CD4-positive, alpha-beta T cell (primary cell): ENCODE data around the gene ZBTB7C. TPM values are rescaled to one million over a fixed set of nuclear protein-coding genes. Genes with fewer than 3 reads are reported as not detected.

ENCODE experiments used
- ATAC-seq: fragments of 200-7000 bp; cut with Tn5 transposase; one replicate; pipeline ENCODE4 v1.10.0; 2022; ENCODE audit warnings: mild to moderate bottlenecking; ENCODE audit not compliant: poor library complexity
- CTCF ChIA-PET: fragments of 350-600 bp; sonication (Branson Sonifier 250); formaldehyde crosslinking; loops from one replicate; lab custom pipeline; 2021; ENCODE audit warnings: antibody characterized with exemption, inconsistent platforms; lab: Charles Lee
- POLR2A ChIA-PET: fragments of 350-600 bp; sonication (Branson Sonifier 250); formaldehyde crosslinking; loops from one replicate; lab custom pipeline; 2021; ENCODE audit warnings: antibody characterized with exemption, inconsistent platforms; lab: Charles Lee
- DNase-seq, 14 experiments: peaks; one replicate each; pipeline ENCODE4 v3.0.0-alpha.2; 2013 to 2020; ENCODE audit warnings: mixed read lengths in 2 of 14
- H3K27ac ChIP-seq, 2 donors: one replicate each; pipeline versions ENCODE4 v1.5.1 to v1.7.0; 2013; ENCODE audit warnings: low read length in 2 of 2, low read depth in 1 of 2, mild to moderate bottlenecking in 1 of 2
- H3K27me3 ChIP-seq, 2 experiments: 1 replicate in 1 of 2; 2 replicates in 1 of 2; pipeline versions ENCODE4 v1.6.1 to v1.7.0; 2013; ENCODE audit warnings: low read length in 2 of 2, control low read depth in 1 of 2, mild to moderate bottlenecking in 1 of 2, moderate library complexity in 1 of 2; ENCODE audit not compliant: insufficient read depth in 2 of 2, control insufficient read depth in 1 of 2
- H3K36me3 ChIP-seq: one replicate; pipeline ENCODE4 v1.6.1; 2013; ENCODE audit warnings: low read length, control low read depth; ENCODE audit not compliant: insufficient read depth
- H3K4me1 ChIP-seq: one replicate; pipeline ENCODE4 v1.6.1; 2013; ENCODE audit warnings: low read length, control low read depth; ENCODE audit not compliant: insufficient read depth
- H3K4me3 ChIP-seq: one replicate; pipeline ENCODE4 v1.5.1; 2013; ENCODE audit warnings: mild to moderate bottlenecking, low read length, moderate library complexity
- H3K9me3 ChIP-seq, 2 experiments: 1 replicate in 1 of 2; 2 replicates in 1 of 2; pipeline versions ENCODE4 v1.6.1 to v1.7.0; 2013; ENCODE audit warnings: low read length in 2 of 2, mild to moderate bottlenecking in 2 of 2, control low read depth in 1 of 2, moderate library complexity in 1 of 2; ENCODE audit not compliant: control insufficient read depth in 1 of 2, insufficient read depth in 1 of 2
- H3K27ac Mint-ChIP-seq: one replicate; pipeline ENCODE4 v1.8.0; 2020; ENCODE audit warnings: mixed read lengths
- H3K27me3 Mint-ChIP-seq: one replicate; pipeline ENCODE4 v1.8.0; 2021; ENCODE audit warnings: mixed read lengths
- H3K36me3 Mint-ChIP-seq: one replicate; pipeline ENCODE4 v1.8.0; 2021; ENCODE audit warnings: low read depth, mixed read lengths
- H3K4me1 Mint-ChIP-seq: one replicate; pipeline ENCODE4 v1.8.0; 2021; ENCODE audit warnings: low read depth, mixed read lengths
- H3K4me3 Mint-ChIP-seq: one replicate; pipeline ENCODE4 v1.8.0; 2020; ENCODE audit warnings: mild to moderate bottlenecking, mixed read lengths
- H3K9me3 Mint-ChIP-seq: one replicate; pipeline ENCODE4 v1.8.0; 2020; ENCODE audit warnings: mixed read lengths
- CTCF ChIP-seq: fragments of 200-600 bp; IDR thresholded peaks from one replicate; pipeline ENCODE4 v1.8.0; 2022; ENCODE audit warnings: antibody characterized with exemption, mild to moderate bottlenecking
- intact Hi-C, 2 experiments: fragments of 100-400 bp; cut with DNase I in 1 of 2; cut with micrococcal nuclease in 1 of 2; formaldehyde crosslinking; loops; one replicate each; pipeline versions ENCODE4 v1.15.1 to v1.9.0; 2023 to 2025; cut with DNase I, micrococcal nuclease
- total RNA-seq, 174 experiments: library from RNA in 2 of 174; stranded (reverse) in 2 of 174; gene quantifications; one replicate each; pipeline ENCODE4 v1.2.3 and lab custom pipeline; 2021 to 2026

Gene ZBTB7C
- total RNA-seq, 2 experiments from 2014 or later = not detected

- Histone ChIP-seq H3K27ac (no peak overlapping the region), H3K36me3 (no peaks in the 10 kb centered on the region), H3K27me3 (peaks cover 14 to 52% of the 10 kb centered on the region in 2 experiments), H3K9me3 (no peaks in the 10 kb centered on the region), H3K4me3 (no peak overlapping the region), H3K4me1 (no peaks in the 10 kb centered on the region)
- intact Hi-C loops = no loop called here
- Mint-ChIP-seq H3K4me1 (no peaks in the 10 kb centered on the region), H3K36me3 (no peaks in the 10 kb centered on the region), H3K27ac (no peak overlapping the region), H3K27me3 (peaks cover 94% of the 10 kb centered on the region), H3K4me3 (no peak overlapping the region), H3K9me3 (no peaks in the 10 kb centered on the region)
- ATAC-seq (no peak), DNase-seq (no peak)
- CTCF ChIA-PET = no interaction called here
- no peak for TF ChIP-seq CTCF
- POLR2A ChIA-PET = interaction anchor here (0.6 kb wide), 1 partner anchor 1150 kb away, joined by 3 read pairs; no protein-coding TSS in a partner anchor
Measured at GRCh38 chr18:48418539-48419276, 9.5 kb upstream of the ZBTB7C start.

DNA sequence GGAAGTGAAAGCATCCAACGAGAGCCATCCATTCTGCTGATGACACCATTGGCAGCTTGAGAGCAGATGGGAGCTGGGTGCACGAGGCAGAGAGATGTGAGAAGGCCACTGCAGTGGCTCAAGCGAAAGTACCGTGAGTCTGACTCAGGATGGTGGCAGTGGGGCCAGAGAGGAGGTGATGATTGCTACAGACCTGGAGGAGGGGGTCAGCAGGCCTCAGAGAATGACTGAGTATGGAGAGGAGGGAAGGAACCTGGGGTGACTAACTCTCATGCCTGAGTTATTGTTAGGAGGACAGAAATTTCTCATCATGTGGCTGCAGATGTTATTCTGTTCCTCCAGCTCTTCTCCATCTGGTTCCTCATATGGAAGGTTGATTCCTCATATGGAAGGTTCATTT, 8.8 kb upstream of the ZBTB7C start:
- Mint-ChIP-seq H3K36me3 (no peaks in the 10 kb centered on the region), H3K9me3 (no peaks in the 10 kb centered on the region), H3K27ac (no peak overlapping the region), H3K4me3 (no peak overlapping the region), H3K27me3 (peaks cover 93% of the 10 kb centered on the region), H3K4me1 (no peaks in the 10 kb centered on the region)
- ChIA-PET CTCF (no interaction called here), POLR2A (interaction anchor here (0.6 kb wide), 1 partner anchor 1149 kb away, joined by 3 read pairs; no protein-coding TSS in a partner anchor)
- Histone ChIP-seq H3K4me3 (no peak overlapping the region), H3K27ac (no peak overlapping the region), H3K9me3 (no peaks in the 10 kb centered on the region), H3K27me3 (peaks cover 15 to 59% of the 10 kb centered on the region in 2 experiments), H3K36me3 (no peaks in the 10 kb centered on the region), H3K4me1 (no peaks in the 10 kb centered on the region)
- TF ChIP-seq CTCF = no peak
- ATAC-seq (no peak), DNase-seq (no peak)
- intact Hi-C loops = no loop called here

DNA sequence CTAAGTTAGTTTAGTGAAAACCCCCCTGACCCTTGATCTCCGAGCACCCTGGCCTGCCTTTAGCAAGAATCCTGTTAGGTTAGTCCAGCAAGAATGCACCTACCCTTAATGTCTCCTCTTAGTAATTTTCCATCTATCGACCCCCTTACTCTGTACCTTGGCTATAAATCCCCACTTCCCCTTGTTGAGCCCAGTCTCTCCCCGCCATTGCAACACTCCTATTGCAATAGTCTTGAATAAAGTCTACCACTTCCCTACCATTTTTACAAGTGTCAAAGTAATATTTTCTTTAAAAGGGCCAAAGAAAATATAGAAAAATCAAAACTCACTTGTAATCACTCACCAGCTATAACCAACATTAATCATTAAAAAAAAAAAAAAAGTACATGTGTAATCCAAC, 4.2 kb upstream of the ZBTB7C start:
- H3K36me3 ChIP-seq = no peaks in the 10 kb centered on the region
- ATAC-seq (no peak), DNase-seq (no peak)
- no peak overlapping the region for H3K27ac ChIP-seq
- intact Hi-C loops = no loop called here
- peaks cover 12% of the 10 kb centered on the region for H3K4me1 ChIP-seq
- peaks cover 30 to 80% of the 10 kb centered on the region in 2 experiments for H3K27me3 ChIP-seq
- no peaks in the 10 kb centered on the region for H3K9me3 Mint-ChIP-seq
- ChIA-PET CTCF (no interaction called here), POLR2A (no interaction called here)
- H3K9me3 ChIP-seq = peaks cover 0 to 7% of the 10 kb centered on the region in 2 experiments
- H3K4me1 Mint-ChIP-seq = peaks cover 1% of the 10 kb centered on the region
- H3K4me3 ChIP-seq = no peak overlapping the region
- peaks cover 81% of the 10 kb centered on the region for H3K27me3 Mint-ChIP-seq
- no peaks in the 10 kb centered on the region for H3K36me3 Mint-ChIP-seq
- no peak overlapping the region for H3K27ac Mint-ChIP-seq
- H3K4me3 Mint-ChIP-seq = no peak overlapping the region
- TF ChIP-seq CTCF = no peak
